ENCODE data around the gene RSPH1.
A peak's percentile ranks its signal among the peaks of the same experiment; 100 is the strongest.

The RSPH1 gene

DNA sequence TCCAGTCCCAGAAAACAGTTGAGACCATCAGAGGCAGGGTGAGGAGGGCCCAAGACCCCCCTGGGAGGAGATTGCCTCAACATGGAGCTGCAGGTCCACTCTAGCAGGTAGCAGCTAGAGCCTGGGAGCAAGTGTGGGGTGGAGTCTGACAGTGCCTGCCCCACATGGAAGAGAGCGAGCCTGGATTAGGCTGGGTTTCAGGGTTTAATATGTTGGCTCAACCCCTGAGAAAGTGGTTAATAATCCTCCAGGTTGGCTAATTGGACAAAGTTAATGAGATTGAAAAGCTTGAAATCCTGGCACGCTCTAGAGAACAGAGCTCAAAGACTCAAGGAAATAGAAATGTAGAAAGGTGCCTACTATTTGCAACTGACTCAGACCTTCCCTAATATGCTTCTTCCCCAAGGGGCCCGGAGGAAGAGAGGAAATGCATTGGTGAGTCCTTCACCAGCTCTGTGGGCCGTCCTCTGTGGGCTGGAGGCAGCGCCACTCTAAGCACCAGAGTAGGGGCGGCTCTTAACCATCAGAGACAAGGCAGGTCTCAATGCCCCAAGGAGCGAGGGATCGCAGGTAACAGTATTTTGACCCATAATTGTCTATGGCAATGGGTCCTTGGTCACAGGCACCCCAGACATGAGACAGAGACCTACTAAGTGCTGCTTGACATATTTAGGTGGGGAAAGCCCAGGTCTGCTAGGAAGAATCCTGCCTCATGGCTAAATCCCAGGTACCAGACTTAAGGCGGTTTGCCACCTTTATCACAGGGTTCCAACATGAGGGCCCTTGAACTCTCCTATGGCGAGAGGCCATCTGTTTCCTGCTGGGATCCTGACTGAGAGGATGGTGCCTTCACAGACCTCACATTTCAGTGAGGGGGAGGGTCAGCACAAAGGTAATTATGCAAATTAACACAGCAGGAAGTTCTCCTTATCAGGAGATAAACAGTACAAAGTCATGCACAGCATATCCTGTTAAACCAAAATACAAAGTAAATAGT, 33.8 kb downstream of the RSPH1 start:
- peak; percentile 9 for DNase-seq

DNA sequence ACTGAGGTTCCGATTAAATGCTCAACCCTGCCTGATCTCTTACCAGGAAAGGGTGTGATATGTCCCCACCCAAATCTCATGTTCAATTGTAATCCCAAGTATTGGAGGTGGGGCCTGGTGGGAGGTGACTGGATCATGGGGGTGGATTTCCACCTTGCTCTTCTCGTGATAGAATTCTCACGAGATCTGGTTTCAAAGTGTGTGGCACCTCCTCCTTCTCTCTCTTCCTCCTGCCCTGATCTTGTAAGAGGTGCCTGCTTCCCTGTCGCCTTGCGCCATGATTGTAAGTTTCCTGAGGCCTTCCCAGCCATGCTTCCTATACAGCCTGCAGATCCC, 34.9 kb downstream of the RSPH1 start:
- DNase-seq, result no peak

DNA sequence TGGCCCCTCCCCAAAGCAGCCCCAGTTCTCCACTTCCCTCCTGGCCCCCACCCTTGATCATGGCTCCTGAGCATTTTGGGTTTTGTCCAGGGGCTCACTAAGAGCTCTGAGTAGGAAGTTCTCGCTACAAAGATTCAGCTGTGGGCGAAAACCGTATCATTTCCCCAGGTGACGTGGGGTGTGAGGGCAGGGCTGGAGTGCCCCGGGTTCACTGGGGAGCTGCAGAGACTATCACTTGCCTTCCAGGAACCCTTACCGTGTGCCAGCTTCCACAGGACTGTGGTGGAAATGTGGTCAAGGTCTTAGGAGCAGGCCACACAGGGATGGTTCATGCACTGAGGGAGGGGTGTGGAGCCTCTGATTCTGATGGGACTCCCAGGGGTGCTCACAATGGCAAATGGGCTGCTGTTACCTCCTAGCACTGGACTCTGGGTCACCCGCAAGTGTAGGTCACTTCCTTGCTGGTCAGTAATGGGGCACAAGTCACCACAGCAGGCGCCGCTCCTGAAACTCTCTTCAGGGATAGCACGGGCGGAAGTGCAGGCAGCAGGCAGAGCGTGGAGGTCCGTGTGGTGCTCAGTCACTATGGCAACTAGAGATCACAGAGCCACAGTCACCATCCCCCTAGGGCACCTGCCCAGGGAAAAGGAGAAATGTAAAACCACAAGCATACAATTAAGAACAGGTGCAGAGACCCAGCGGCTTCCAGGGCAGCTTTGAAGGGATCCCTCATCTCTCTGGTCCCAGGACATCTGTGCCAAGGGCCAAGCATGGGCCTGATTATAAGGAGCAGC, 35.4 kb downstream of the RSPH1 start:
- no peak for DNase-seq

DNA sequence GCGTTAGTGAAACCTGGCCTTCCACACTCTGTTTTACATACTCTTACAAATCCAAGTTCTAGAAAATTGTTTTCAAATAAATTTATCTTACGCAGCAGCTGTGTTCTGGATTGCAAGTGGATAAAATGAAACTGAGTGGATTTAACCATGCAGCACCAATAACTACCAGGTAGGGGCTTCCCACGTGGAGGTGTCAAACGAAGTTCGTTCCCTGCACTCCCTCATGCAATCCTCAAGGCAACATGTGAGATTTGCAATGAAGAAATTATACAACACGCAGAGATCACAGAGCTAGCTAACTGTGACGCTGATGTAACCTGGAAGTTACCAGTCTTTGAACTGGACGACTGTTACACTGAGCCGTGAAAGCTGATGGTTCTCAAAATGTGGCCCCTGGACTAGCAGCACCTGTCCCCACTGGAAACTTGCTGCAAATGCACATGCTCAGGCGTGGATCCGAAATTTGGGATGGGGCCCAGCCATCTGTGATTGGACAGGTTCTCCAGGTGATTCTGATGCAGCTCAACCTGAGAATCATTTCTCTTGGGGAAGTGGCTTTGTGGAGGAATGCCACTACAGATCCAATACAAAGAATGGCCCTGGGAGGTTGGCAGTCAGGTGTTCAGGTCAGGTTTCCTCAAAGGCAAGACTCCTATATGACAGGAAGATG, 36.3 kb downstream of the RSPH1 start:
- no peak for DNase-seq

DNA sequence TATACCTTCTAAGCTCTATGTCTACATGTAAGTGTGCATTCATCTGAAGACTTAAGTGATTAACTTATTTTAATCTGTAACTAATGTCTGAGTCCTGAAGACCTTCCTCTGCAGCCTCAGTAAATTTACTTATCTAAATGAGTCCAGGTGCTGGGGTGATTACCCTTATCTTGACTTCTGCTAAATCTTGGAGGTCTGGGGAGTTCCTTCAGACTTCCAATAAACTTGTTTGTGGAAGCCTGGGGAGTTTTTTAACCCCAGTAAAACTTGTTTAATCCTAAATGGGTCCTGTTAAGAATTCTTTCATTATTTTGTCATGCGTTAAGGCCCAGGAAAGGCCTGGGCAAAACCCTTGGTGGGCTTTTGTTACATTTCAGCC, 37.0 kb downstream of the RSPH1 start:
- no peak for DNase-seq

DNA sequence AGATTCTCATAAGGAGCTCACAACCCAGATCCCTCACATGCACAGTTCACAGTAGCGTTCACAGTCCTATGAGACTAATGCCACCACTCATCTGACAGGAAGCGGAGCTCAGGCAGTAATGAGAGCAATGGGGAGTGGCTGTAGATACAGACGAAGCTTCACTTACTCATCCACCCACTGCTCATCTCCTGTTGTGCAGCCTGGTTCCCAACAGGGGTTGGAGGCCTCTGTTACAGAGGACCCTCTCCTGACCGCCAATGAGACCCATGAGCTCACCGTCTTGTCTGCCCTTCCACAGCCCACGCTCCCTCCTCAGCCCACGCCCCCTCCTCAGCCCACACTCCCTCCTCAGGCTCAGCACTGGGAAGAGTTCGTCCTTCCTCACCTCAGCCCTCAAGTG, 39.6 kb downstream of the RSPH1 start:
- peak; percentile 6 for DNase-seq

DNA sequence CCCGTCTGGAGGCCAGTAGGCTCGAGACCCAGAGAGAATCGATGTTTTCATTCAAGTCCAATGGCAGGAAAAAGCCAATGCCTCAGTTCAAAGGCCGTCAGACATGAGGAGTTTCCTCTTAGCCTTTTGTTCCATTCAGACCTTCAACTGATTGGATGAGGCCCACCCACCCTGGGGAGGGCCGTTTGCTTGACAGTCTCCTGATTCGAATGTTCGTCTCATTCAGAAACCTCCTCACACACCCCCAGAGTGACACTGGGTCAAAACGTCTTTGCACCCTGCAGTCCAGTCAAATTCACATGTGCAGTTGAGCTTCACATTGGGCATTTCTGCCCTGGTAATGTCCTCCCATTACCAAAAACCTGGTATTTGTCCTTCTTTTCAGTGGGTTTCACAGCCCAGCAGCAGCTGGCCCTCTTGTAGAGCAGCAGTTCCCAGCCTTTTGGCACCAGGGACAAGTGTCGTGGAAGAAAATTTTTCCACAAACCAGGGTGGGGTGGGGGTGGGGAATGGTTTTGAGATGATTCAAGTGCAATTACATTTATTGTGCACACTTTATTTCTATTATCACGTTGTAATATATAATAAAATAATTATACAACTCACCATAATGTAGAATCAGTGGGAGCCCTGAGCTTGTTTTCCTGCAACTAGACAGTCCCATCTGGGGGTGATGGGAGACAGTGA, 40.1 kb downstream of the RSPH1 start:
- peak; percentile 2 for DNase-seq

DNA sequence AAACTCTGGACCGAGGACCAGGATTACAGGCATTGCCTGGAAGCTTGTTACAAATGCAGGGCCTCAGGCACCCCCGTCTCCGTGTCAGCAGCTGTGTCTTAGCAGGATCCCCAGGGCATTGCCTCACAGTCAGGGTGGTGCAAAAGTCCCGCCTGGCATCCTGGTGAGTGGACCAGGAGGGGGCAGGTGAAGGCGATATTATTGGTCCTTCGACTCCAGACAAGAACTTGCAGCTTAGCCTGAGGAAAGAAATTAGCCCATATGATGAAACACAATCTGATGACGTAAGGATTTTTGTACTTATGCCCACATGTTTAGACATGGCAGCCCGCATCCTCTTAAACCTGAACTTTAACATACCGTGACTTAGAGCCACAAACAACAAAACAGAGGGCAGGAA, 40.8 kb downstream of the RSPH1 start:
- peak; percentile 14 for DNase-seq

DNA sequence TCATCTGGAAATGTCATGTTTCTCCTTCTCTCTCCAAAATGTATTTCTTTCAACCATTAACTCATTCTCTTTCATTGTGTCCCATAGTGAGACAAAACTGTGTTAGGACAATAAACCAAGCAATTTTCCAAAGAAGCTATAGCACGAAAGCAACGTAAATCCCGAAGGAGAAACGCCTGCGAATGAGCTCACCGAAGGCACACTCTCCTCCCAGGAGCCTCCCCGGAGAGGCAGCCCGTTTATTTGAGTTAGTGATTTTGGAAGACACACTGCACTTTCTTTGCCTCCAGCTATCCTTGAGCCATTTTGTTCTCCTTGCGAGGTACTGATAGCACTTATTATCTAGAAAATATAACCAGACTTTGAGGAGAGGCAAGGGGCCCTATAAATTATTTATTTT, 41.2 kb downstream of the RSPH1 start:
- peak; percentile 37 for DNase-seq

DNA sequence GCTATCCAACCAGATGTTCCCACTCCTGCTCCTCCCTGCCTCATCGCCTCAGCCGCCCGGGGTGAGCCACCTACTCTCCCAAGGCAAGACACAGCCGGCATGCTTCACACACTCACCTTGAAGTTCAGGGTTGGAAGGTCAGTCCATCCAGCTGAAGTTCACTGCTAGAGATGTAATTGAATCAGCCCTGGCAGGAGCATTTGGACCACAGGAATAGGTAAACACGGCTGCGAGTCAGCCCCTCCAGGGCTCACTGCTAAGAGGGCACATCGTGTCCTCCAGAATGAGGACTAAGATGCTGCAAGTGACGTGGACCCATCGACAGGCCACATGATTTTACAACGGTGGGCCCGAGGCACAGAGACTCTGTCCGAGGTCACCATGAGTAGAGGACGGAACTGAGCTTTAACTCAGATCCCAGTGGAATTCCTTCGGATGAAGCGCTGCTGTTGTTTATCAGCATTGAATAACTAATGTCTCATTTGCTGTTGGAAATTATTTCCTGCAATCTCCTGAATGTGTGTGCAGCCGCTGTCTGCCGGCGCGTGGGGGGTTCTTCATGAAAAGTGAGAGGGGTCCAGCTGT, 41.9 kb downstream of the RSPH1 start:
- peak; percentile 18 for DNase-seq

DNA sequence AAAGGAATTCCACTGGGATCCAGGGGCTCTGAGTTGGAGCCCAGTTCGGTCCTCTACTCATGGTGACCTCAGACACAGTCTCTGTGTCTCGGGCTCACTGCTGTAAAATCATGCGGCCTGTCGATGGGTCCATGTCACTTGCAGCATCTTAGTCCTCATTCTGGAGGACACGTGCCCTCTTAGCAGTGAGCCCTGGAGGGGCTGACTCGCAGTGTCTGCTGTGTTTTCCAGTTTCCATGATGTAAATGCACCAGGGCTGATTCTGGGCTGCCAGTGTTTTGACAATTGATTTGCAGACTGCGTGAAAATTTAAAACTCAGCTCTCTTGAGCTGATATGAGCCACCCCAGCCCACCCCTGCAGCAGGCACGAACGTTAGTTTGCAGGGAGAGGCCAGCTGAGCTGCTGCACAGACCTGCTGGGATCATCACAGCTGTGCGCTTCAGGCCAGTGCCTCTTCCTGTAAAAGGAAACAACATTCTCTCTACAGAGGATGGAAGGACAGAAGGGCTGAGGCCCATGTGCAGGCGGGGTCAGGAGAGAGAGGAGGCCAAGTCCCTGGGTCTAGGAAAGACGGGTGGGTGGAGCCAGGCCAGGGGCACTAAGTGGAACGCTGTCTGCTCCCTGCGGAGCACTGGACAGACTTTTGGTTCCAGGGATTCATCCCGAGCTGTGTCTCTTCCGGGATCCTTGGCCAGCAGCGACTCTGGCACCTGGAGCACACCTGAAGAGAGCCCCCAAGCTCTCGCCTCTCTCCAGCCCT, 42.6 kb downstream of the RSPH1 start:
- peak; percentile 62 for DNase-seq

DNA sequence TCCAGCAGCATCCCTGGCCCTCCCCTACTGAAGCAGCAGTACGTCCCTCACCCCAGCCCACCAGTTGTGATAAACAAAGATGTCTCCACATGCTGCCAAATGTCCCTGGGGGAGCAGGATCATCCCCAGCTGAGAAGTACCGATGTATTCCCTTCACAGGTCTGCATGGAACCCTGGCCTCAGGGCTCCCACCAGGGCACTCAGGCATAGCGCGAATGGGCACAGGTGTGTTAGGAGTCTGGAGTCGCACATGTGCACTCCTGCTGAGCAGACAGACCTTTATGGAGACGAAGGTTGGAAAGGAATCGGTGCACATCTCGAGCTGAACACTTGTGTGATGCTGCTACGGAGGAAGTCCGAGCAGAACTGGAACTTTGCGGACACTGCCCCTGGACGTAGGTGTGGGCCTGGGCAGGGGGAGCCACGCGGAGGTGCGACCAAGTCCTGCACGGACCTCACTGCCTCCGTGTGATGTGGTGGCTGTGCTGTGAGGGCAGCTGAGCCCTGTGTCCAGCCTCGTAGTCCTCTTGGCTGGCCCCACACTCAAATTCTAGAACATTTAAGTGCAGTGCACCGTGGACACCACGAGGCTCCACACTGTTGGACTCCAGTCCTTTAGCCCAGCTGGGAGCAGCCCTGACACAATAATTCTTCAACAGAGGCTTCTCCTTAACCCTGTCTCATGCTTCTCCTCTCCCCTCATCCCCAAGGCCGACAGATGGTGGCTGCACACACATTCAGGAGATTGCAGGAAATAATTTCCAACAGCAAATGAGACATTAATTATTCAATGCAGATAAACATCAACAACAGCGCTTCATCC, 43.4 kb downstream of the RSPH1 start:
- peak; percentile 25 for DNase-seq

DNA sequence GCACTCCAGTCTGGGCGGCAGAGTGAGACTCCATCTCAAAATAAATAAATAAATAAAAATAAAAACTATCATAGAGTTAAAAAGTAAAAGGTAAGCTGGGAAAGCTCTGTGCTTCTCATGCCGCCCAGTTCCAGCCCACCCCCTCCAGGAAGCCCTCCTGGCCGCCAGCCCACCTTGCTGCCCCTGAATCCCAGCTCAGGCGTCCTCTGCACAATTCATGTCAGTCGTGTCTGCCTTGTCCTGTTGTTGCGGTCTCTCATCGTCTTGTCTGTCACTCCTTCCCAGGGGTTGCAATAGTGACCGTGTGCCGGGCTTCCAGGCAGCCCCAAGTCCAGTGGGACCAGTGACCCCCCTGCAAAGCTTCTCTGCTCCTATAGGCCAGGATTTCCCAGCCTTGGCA, 44.1 kb downstream of the RSPH1 start:
- DNase-seq, result no peak

DNA sequence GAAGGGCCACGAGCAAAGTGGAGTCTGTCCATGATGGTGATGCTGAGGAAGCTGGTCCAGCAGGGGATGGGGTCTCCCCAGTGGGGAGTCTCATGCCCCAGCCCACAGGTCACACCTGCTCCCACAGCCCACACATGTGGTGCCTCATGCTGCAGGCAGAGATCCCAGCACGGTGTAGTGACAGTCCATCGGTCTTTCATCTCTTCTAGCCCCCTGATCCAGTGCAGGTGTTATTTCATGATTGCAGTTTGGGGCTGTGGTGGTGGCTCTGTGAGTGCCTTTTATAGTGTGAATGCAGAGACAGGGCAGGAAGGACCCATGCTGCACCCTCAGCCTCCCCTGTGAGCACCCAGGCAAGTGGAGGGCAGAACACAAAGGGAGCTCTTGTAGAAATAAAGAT, 47.3 kb downstream of the RSPH1 start:
- DNase-seq, result no peak

DNA sequence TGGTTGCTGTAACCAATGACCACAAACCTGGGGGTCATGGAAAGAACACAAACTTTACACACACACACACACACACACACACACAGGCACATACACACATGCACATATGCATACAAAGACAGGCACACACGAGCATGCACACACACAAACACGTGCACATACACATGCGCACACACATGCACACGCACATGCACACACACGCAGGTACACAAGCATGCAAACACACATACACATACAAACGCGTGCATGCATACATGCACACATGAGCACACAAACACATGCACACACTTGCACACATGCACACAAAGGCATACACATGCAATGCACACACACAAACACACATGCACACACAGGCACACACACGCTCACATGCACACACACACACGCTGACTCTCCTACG, 48.3 kb downstream of the RSPH1 start:
- no peak for DNase-seq

DNA sequence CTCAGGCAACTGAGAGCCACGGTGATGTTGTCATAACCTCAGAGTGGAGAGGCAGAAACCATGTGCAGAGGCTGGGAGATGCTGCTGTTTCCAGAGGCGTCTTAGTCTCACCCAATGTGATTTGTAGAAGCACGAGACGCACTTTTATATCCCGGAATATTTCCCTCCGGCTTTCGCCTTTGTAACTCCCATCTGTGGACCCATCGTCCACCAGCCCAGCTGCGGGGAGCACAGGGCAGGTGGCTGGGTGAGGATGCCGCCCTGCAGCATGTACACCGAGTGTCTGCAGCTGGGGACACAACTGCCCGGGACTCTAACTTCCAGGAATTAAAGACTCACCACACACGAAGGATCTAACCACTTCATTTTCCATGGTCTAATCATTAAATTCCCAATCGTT, 48.8 kb downstream of the RSPH1 start:
- no peak for DNase-seq

DNA sequence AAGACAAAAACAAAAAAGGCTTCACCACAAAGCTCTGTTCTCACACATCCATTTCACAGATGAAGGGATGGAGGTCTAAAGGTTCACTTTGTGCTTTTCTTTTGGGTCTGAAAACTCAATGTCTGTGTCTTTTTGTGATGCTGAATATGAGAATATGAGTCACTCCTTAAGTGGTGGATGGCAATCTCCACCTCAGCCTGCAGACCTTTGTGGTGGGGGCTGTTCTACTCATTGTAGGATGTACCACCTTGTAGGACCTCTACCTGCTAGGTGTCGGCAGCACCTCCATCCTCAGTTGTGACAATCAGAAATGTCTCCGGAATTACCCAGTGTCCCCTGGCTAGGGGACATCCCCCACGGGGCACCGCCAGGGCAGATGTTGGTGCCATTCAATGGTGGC, 49.5 kb downstream of the RSPH1 start:
- DNase-seq, result no peak

DNA sequence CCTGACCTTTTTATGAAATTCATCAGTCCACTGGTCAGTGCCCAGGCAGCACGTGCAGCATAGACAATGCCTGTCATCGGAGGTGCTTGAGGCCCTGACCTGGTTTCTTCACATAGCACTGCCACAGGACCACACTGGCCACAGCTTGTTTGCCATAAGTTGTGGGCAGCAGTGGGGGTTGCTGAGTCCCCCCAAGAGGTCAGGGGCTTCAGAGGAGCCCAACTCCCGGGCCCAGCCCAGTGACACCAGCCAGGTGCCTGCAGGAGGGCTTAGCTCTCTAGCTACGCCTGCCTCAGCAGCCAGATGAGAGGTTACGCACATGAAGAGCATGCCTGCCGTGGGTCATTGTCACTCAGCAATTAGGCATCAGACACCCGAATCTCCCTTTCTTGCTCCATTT, 50.7 kb downstream of the RSPH1 start:
- DNase-seq, result no peak

DNA sequence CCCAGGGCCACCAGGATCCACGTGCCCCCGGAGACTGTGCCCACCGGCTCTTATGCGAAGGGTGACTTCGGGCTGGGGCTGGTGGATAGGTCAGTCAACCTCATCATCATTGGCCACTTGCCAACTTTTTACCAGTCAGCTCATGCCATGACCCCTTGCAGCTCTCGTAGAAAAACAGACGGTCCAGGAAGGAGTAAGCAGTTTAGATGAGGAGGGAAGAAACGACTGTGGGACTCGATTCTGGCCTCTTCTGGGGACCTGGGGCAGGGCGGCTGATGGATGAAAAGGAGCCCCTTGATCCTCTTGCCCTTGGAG, 51.3 kb downstream of the RSPH1 start:
- DNase-seq, result no peak

DNA sequence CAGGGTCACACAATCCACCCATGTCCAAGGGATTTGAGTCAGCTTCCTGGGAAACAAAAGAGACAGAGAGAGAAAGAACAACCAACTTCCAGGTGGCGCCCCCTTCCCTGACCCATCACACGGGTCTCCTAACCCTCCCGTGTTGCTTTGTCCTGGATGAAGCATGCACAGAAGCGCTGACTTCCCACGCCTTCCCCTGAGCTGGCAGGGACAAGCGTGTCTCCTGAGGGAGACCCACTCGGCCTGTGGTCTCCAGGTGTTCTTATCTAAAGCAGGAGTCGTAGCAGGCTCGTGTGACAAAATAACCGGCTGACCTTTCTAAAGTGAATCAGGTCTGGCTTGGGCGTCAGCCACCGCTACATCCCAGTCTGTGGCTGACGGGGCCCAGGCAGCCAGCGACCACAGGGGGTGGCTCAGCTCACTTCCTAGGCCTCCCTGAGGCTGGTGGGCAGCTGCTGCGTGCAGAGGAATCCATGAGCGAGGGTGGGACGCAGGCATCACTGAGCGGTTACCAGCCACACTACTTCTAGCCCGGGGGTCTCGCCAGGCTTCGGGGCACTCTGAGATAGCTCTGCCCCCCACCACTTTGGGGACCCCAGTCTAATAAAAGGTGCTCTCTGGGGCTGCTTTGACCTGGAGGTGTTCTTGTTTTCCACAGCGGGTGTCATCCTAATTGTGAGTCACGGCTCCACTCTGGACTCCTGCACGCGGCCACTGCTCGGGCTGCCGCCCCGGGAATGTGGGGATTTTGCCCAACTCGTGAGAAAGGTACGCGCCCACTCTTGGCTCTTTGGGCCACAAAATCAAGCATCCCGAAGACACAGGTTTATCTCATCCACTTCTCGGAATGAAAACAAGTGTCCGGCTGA, 51.9 kb downstream of the RSPH1 start:
- DNase-seq, result peak; percentile 1
